HG02840 (cell line): ENCODE results near the gene KDM6A.
"Not testable (repeated sequence)": the region's sequence is repeated elsewhere in the genome, so short reads cannot be mapped to it uniquely, and the experiment has no call there.

Experiments
- ATAC-seq: cut with Tn5 transposase; IDR thresholded peaks from one replicate; pipeline ENCODE4 v1.9.1; 2021; ENCODE audit warnings: mild to moderate bottlenecking, moderate library complexity, moderate number of reproducible peaks; ENCODE audit not compliant: unreplicated experiment, low FRiP score

KDM6A gene

GRCh38 chrX:45059906-45060305 is 186.9 kb downstream of the KDM6A start:
- ATAC-seq = not testable (repeated sequence)

- ATAC-seq = no peak
Observed at GRCh38 chrX:45063319-45064095, 190.5 kb downstream of the KDM6A start.

GRCh38 chrX:45068569-45068968 is 195.6 kb downstream of the KDM6A start:
- no peak for ATAC-seq

GRCh38 chrX:45070116-45071007 is 197.4 kb downstream of the KDM6A start:
- no peak for ATAC-seq

- ATAC-seq = not testable (repeated sequence)
Observed at GRCh38 chrX:45073011-45073410, 200.0 kb downstream of the KDM6A start.

- no peak for ATAC-seq
Observed at GRCh38 chrX:45077748-45078424, 204.9 kb downstream of the KDM6A start.

GRCh38 chrX:45083314-45083713 is 210.3 kb downstream of the KDM6A start:
- no peak for ATAC-seq

GRCh38 chrX:45110494-45110893 is 237.5 kb downstream of the KDM6A start:
- no peak for ATAC-seq

GRCh38 chrX:45126158-45126557 is 253.2 kb downstream of the KDM6A start:
- ATAC-seq = no peak

GRCh38 chrX:45128896-45129454 is 256.0 kb downstream of the KDM6A start:
- ATAC-seq = no peak

GRCh38 chrX:45133465-45133864 is 260.5 kb downstream of the KDM6A start:
- ATAC-seq = no peak

GRCh38 chrX:45134315-45134731 is 261.3 kb downstream of the KDM6A start:
- no peak for ATAC-seq

- ATAC-seq = no peak
Observed at GRCh38 chrX:45134775-45135174, 261.8 kb downstream of the KDM6A start.

- ATAC-seq = not testable (repeated sequence)
Observed at GRCh38 chrX:45135391-45136075, 262.5 kb downstream of the KDM6A start.

- no peak for ATAC-seq
Observed at GRCh38 chrX:45137531-45137930, 264.5 kb downstream of the KDM6A start.

GRCh38 chrX:45138525-45138924 is 265.5 kb downstream of the KDM6A start:
- ATAC-seq = no peak

GRCh38 chrX:45140812-45141211 is 267.8 kb downstream of the KDM6A start:
- ATAC-seq = no peak

GRCh38 chrX:45142185-45142584 is 269.2 kb downstream of the KDM6A start:
- no peak for ATAC-seq

GRCh38 chrX:45143455-45143854 is 270.5 kb downstream of the KDM6A start:
- no peak for ATAC-seq
